ENCODE measurements around the gene PLB1. TPM values are rescaled to one million over a fixed set of nuclear protein-coding genes. Genes with fewer than 3 reads are reported as not detected.

The PLB1 gene
- total RNA-seq, 1 experiment from 2014 or later = not detected

DNA sequence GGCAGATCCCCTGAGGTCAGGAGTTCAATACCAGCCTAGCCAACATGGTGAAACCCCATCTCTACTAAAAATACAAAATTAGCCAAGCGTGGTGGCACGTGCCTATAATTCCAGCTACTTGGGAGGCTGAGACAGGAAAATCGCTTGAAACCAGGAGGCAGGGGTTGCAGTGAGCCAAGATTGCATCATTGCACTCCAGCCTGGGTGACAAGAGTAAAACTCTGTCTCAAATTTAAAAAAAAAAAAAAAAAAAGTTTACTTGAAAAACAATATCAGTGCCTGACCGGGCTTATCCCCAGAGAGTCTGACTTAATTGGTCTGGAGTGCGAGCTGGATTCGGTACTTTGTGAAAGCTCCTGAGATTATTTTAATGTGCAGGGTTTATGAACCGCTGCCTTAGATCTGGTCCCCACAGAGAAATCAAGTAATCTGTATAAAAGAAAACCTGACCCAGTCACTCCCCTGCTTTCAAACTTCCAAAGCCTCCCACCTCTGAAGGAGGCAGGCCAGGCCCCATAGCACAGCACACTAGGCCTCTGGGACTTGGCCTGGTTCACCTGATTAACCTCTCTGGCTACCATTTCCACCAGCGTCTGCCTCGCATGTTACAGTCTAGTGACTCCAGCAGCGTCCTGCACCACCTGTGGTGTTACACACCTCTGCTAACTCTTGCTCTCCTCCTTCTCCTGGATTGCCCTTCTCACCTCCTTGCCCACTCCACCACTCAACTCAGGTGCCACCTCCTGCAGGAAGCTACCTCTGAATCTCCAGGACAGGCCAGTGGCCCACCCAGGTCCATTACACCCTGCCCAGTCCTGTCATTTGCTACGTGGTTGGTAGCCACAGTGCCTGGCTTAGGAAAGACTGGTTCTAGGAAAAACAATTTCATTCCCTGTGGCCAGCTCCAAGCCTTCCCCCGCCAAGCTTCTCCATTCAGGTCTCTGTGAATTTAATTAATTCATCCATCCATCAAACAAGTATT is 141.5 kb downstream of the PLB1 start:
- Histone ChIP-seq H3K36me3 (replicated peaks; ENCODE audit: control insufficient read depth, insufficient read depth, low read length) (no peaks in the 10 kb centered on the region), H3K27me3 (ENCODE audit: control insufficient read depth, insufficient read depth, low read length) (no peaks in the 10 kb centered on the region), H3K4me3 (ENCODE audit: insufficient read depth, low read depth, low read length) (no peak overlapping the region)
- DNase-seq = no peak

GRCh38 chr2:28638102-28638501 is 142.2 kb downstream of the PLB1 start:
- Histone ChIP-seq H3K27me3 (ENCODE audit: control insufficient read depth, insufficient read depth, low read length) (no peaks in the 10 kb centered on the region), H3K4me3 (ENCODE audit: insufficient read depth, low read depth, low read length) (no peak overlapping the region), H3K36me3 (replicated peaks; ENCODE audit: control insufficient read depth, insufficient read depth, low read length) (no peaks in the 10 kb centered on the region)
- DNase-seq = no peak

GRCh38 chr2:28639092-28639691 is 143.3 kb downstream of the PLB1 start:
- no peak overlapping the region for H3K4me3 ChIP-seq (ENCODE audit: insufficient read depth, low read depth, low read length)
- H3K36me3 ChIP-seq (replicated peaks; ENCODE audit: control insufficient read depth, insufficient read depth, low read length) = no peaks in the 10 kb centered on the region
- DNase-seq = no peak
- no peaks in the 10 kb centered on the region for H3K27me3 ChIP-seq (ENCODE audit: control insufficient read depth, insufficient read depth, low read length)

DNA sequence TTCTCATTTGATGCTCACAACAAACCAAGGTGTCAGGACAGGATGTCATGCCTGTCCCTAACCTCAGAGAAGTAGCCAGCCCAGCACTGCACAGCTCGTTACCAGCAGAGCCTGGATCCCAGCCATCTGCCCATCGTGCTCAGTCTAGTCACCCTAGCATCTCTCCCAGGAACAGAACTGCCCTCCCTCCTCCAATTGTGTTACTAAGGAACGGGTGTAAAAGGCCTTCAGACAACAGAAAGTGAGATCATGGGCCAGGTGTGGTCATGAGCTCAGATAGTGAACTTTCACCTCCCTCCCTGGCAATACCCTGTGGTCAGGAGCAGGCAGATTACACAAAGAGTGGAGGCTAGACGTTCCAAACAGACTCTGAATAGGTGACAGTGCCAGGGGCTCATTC is 144.0 kb downstream of the PLB1 start:
- no peak overlapping the region for H3K4me3 ChIP-seq (ENCODE audit: insufficient read depth, low read depth, low read length)
- H3K36me3 ChIP-seq (replicated peaks; ENCODE audit: control insufficient read depth, insufficient read depth, low read length) = no peaks in the 10 kb centered on the region
- DNase-seq = no peak
- no peaks in the 10 kb centered on the region for H3K27me3 ChIP-seq (ENCODE audit: control insufficient read depth, insufficient read depth, low read length)

DNA sequence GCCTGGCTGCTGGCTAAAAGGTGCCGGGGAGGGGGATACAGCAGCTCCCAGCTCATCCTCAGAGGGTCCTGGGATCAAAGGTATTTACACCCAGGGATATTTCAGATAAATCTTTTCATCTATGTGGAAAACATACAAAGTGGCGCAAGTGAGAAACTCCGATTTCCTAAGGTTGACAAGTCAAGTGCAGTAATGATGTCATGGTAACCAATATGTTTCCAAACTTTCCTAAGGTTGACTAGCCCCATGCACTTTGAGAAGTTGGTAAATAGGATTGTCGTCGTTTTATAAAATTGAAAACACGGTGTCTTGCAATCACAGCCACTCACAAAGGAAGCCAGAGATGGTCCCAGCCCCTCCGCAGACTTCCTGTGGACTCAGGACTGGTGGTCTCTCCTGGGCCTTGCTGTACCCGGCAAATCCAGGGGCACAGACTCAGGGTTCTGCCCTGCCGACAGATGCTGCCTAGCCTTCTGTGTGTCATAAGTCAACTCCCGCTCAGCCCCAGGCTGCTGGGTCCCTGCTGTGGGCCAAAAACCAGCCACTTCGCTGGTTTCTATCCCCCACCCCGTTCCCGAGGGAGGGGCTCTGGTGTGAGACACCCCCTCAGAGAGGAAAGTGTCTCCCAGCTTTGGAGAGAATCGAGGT is 144.5 kb downstream of the PLB1 start:
- Histone ChIP-seq H3K36me3 (replicated peaks; ENCODE audit: control insufficient read depth, insufficient read depth, low read length) (no peaks in the 10 kb centered on the region), H3K4me3 (ENCODE audit: insufficient read depth, low read depth, low read length) (no peak overlapping the region), H3K27me3 (ENCODE audit: control insufficient read depth, insufficient read depth, low read length) (no peaks in the 10 kb centered on the region)
- no peak for DNase-seq

DNA sequence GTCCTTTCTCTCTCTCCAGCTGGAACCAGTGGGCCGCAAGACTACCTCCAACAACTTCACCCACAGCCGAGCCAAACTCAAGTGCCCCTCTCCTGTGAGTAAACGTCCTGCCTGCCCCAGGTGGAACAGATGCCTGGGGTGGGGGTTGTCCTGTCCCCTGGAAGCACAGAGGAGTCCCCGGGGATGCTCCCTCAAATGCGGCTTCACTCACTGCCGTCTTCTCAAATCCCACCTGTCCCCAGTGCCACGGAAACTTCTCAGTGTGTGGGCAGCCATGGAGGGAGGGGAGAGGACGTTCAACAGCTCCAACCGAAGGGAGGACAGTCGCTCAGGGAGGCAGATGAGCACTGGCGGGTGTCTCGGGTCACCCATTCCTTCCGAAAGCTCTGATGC is 145.0 kb downstream of the PLB1 start:
- no peak for DNase-seq
- Histone ChIP-seq H3K36me3 (replicated peaks; ENCODE audit: control insufficient read depth, insufficient read depth, low read length) (no peaks in the 10 kb centered on the region), H3K4me3 (ENCODE audit: insufficient read depth, low read depth, low read length) (no peak overlapping the region)

DNA sequence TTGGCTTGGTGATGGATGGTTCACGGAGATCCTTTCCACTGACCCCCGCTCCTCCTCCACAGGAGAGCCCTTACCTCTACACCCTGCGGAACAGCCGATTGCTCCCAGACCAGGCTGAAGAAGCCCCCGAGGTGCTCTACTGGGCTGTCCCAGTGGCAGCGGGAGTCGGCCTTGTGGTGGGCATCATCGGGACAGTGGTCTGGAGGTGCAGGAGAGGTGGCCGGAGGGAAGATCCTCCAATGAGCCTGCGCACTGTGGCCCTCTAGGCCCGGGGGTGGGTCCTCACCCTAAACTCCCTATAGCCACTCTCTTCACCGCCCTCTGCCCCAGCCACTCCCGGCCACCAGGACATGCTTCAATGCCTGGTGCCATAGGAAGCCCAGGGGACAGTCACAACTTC is 146.9 kb downstream of the PLB1 start:
- DNase-seq = no peak
- H3K4me3 ChIP-seq (ENCODE audit: insufficient read depth, low read depth, low read length) = no peak overlapping the region
- H3K36me3 ChIP-seq (replicated peaks; ENCODE audit: control insufficient read depth, insufficient read depth, low read length) = no peaks in the 10 kb centered on the region
- H3K27me3 ChIP-seq (ENCODE audit: control insufficient read depth, insufficient read depth, low read length) = no peaks in the 10 kb centered on the region

More for the DNA sequence above, 145.0 kb downstream of the PLB1 start:
- H3K27me3 ChIP-seq (ENCODE audit: control insufficient read depth, insufficient read depth, low read length) = no peaks in the 10 kb centered on the region

GRCh38 chr2:28643327-28643726 is 147.5 kb downstream of the PLB1 start:
- DNase-seq = no peak
- H3K4me3 ChIP-seq (ENCODE audit: insufficient read depth, low read depth, low read length) = no peak overlapping the region
- no peaks in the 10 kb centered on the region for H3K36me3 ChIP-seq (replicated peaks; ENCODE audit: control insufficient read depth, insufficient read depth, low read length)
- no peaks in the 10 kb centered on the region for H3K27me3 ChIP-seq (ENCODE audit: control insufficient read depth, insufficient read depth, low read length)

- H3K27me3 ChIP-seq (ENCODE audit: control insufficient read depth, insufficient read depth, low read length) = no peaks in the 10 kb centered on the region
- H3K4me3 ChIP-seq (ENCODE audit: insufficient read depth, low read depth, low read length) = no peak overlapping the region
- no peak for DNase-seq
Measured at GRCh38 chr2:28643911-28644334, 148.1 kb downstream of the PLB1 start.

DNA sequence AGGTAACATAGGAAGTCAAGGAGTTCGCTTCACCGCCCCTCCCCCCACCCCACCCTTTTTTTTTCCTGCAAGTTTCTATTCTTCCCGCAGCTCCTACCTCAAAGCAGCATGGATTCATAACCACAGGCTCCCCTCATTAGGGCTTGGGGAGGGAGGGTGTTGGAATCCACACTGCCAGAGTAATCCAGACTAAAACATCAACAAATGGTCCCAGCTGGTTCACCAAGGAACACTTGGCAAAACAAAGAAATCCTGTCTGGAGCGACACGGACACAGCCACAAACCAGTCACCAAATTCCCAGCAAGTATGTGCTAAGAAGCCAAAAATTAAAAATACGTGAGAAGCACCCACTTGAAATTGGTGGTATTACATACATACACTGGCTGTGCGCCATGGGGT is 148.9 kb downstream of the PLB1 start:
- no peaks in the 10 kb centered on the region for H3K27me3 ChIP-seq (ENCODE audit: control insufficient read depth, insufficient read depth, low read length)
- H3K36me3 ChIP-seq (replicated peaks; ENCODE audit: control insufficient read depth, insufficient read depth, low read length) = no peaks in the 10 kb centered on the region
- no peak overlapping the region for H3K4me3 ChIP-seq (ENCODE audit: insufficient read depth, low read depth, low read length)
- no peak for DNase-seq

More at GRCh38 chr2:28643911-28644334, 148.1 kb downstream of the PLB1 start:
- no peaks in the 10 kb centered on the region for H3K36me3 ChIP-seq (replicated peaks; ENCODE audit: control insufficient read depth, insufficient read depth, low read length)

- Histone ChIP-seq H3K36me3 (replicated peaks; ENCODE audit: control insufficient read depth, insufficient read depth, low read length) (no peaks in the 10 kb centered on the region), H3K27me3 (ENCODE audit: control insufficient read depth, insufficient read depth, low read length) (no peaks in the 10 kb centered on the region), H3K4me3 (ENCODE audit: insufficient read depth, low read depth, low read length) (no peak overlapping the region)
- DNase-seq = no peak
Measured at GRCh38 chr2:28645553-28645952, 149.7 kb downstream of the PLB1 start.

DNA sequence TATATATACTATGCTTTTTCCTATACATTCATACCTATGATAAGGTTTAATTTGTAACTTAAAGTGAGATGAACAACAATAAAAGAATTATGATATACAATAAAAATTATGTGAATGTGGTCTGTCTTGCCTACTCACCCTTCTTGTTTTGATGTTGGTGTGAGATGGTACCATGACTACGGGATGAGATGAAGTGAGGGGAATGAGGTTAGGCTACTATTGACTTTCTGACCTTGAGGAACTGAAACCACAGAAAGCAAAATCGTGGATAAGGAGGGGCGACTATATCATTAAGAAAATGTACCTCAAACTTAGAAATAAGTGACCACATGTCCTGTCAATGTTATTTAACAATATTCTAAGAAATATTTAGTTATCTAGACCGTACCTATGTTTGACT is 151.8 kb downstream of the PLB1 start:
- H3K4me3 ChIP-seq (ENCODE audit: insufficient read depth, low read depth, low read length) = no peak overlapping the region
- DNase-seq = no peak

GRCh38 chr2:28648147-28648546 is 152.3 kb downstream of the PLB1 start:
- Histone ChIP-seq H3K36me3 (replicated peaks; ENCODE audit: control insufficient read depth, insufficient read depth, low read length) (no peaks in the 10 kb centered on the region), H3K27me3 (ENCODE audit: control insufficient read depth, insufficient read depth, low read length) (no peaks in the 10 kb centered on the region), H3K4me3 (ENCODE audit: insufficient read depth, low read depth, low read length) (no peak overlapping the region)
- DNase-seq = no peak

More for the DNA sequence above, 151.8 kb downstream of the PLB1 start:
- no peaks in the 10 kb centered on the region for H3K36me3 ChIP-seq (replicated peaks; ENCODE audit: control insufficient read depth, insufficient read depth, low read length)
- no peaks in the 10 kb centered on the region for H3K27me3 ChIP-seq (ENCODE audit: control insufficient read depth, insufficient read depth, low read length)

- Histone ChIP-seq H3K4me3 (ENCODE audit: insufficient read depth, low read depth, low read length) (no peak overlapping the region), H3K27me3 (ENCODE audit: control insufficient read depth, insufficient read depth, low read length) (no peaks in the 10 kb centered on the region), H3K36me3 (replicated peaks; ENCODE audit: control insufficient read depth, insufficient read depth, low read length) (no peaks in the 10 kb centered on the region)
- no peak for DNase-seq
Measured at GRCh38 chr2:28648671-28649395, 153.0 kb downstream of the PLB1 start.

Data from H7 (cell line).